T-helper 2 cell treated with Interferon-gamma antibody and Interleukin-4, amounts not matched to agents 5 μg/mL and 100 μg/mL, for 36 hours (primary cell): Measurements from ENCODE around the gene FBXO31.
"Not testable (repeated sequence)": the region's sequence is repeated elsewhere in the genome, so short reads cannot be mapped to it uniquely, and the experiment has no call there.

Experiments
- DNase-seq: peaks from one replicate; pipeline ENCODE4 v3.0.0; 2021; ENCODE audit warnings: low spot score
- H3K27ac Mint-ChIP-seq: one replicate; pipeline ENCODE4 v1.8.0; 2021; ENCODE audit warnings: mild to moderate bottlenecking, mixed read lengths
- H3K27me3 Mint-ChIP-seq: one replicate; pipeline ENCODE4 v1.8.0; 2021; ENCODE audit warnings: low read depth, mixed read lengths
- H3K36me3 Mint-ChIP-seq: one replicate; pipeline ENCODE4 v1.8.0; 2021; ENCODE audit warnings: low read depth, mixed read lengths
- H3K4me1 Mint-ChIP-seq: one replicate; pipeline ENCODE4 v1.8.0; 2021; ENCODE audit warnings: low read depth, mixed read lengths
- H3K4me3 Mint-ChIP-seq: one replicate; pipeline ENCODE4 v1.8.0; 2022; ENCODE audit warnings: mild to moderate bottlenecking, moderate library complexity, mixed read lengths
- H3K9me3 Mint-ChIP-seq: one replicate; pipeline ENCODE4 v1.8.0; 2021; ENCODE audit warnings: mixed read lengths

The FBXO31 gene

GRCh38 chr16:87395181-87395842 lies 11.7 kb upstream of the FBXO31 start:
- H3K27ac Mint-ChIP-seq, result no peak overlapping the region
- H3K27me3 Mint-ChIP-seq, result no peaks in the 10 kb centered on the region
- no peak overlapping the region for H3K4me3 Mint-ChIP-seq
- DNase-seq, result no peak
- H3K9me3 Mint-ChIP-seq, result no peaks in the 10 kb centered on the region
- H3K4me1 Mint-ChIP-seq, result peaks cover 23% of the 10 kb centered on the region
- peaks cover 24% of the 10 kb centered on the region for H3K36me3 Mint-ChIP-seq

GRCh38 chr16:87393680-87394055 lies 10.1 kb upstream of the FBXO31 start:
- peak overlapping the region; percentile 91 for H3K27ac Mint-ChIP-seq
- H3K27me3 Mint-ChIP-seq, result no peaks in the 10 kb centered on the region
- H3K4me3 Mint-ChIP-seq, result peak overlapping the region; percentile 95
- H3K4me1 Mint-ChIP-seq, result peaks cover 30% of the 10 kb centered on the region
- H3K9me3 Mint-ChIP-seq, result no peaks in the 10 kb centered on the region
- DNase-seq, result no peak
- H3K36me3 Mint-ChIP-seq, result peaks cover 17% of the 10 kb centered on the region

- Mint-ChIP-seq H3K4me1 (peaks cover 36% of the 10 kb centered on the region), H3K27ac (peak overlapping the region; percentile 91), H3K9me3 (no peaks in the 10 kb centered on the region), H3K27me3 (no peaks in the 10 kb centered on the region), H3K4me3 (peak overlapping the region; percentile 95), H3K36me3 (peaks cover 13% of the 10 kb centered on the region)
- DNase-seq, result peak; percentile 36
These were observed 9.5 kb upstream of the FBXO31 start for GRCh38 chr16:87392821-87393679.

- H3K9me3 Mint-ChIP-seq, result no peaks in the 10 kb centered on the region
- peak within 1 kb of the TSS; percentile 98 for H3K27ac Mint-ChIP-seq
- DNase-seq, result peak; percentile 99
- peaks cover 17% of the 10 kb centered on the region for H3K36me3 Mint-ChIP-seq
- H3K27me3 Mint-ChIP-seq, result no peaks in the 10 kb centered on the region
- peak within 1 kb of the TSS; percentile 95 for H3K4me3 Mint-ChIP-seq
- peaks cover 45% of the 10 kb centered on the region for H3K4me1 Mint-ChIP-seq
These were observed 8.6 kb upstream of the FBXO31 start, which contains the start of gene MAP1LC3B for GRCh38 chr16:87391950-87392820. Gene MAP1LC3B (plus strand): TSS chr16:87392336. CDS start chr16:87392428, 92 bp downstream.

- H3K36me3 Mint-ChIP-seq, result peaks cover 17% of the 10 kb centered on the region
- peaks cover 49% of the 10 kb centered on the region for H3K4me1 Mint-ChIP-seq
- H3K9me3 Mint-ChIP-seq, result no peaks in the 10 kb centered on the region
- H3K4me3 Mint-ChIP-seq, result peak overlapping the region; percentile 88
- H3K27me3 Mint-ChIP-seq, result no peaks in the 10 kb centered on the region
- DNase-seq, result no peak
- H3K27ac Mint-ChIP-seq, result peak overlapping the region; percentile 98
These were observed 7.9 kb upstream of the FBXO31 start for GRCh38 chr16:87391324-87391949.

- H3K4me1 Mint-ChIP-seq, result peaks cover 53% of the 10 kb centered on the region
- DNase-seq, result no peak
- peaks cover 17% of the 10 kb centered on the region for H3K36me3 Mint-ChIP-seq
- peak overlapping the region; percentile 98 for H3K27ac Mint-ChIP-seq
- H3K9me3 Mint-ChIP-seq, result no peaks in the 10 kb centered on the region
- no peaks in the 10 kb centered on the region for H3K27me3 Mint-ChIP-seq
- H3K4me3 Mint-ChIP-seq, result peak overlapping the region; percentile 88
These were observed 7.2 kb upstream of the FBXO31 start for GRCh38 chr16:87390641-87391323.

- peak overlapping the region; percentile 58 for H3K4me3 Mint-ChIP-seq
- DNase-seq, H3K27me3 Mint-ChIP-seq, H3K9me3 Mint-ChIP-seq: not testable (repeated sequence)
- peak overlapping the region; percentile 75 for H3K27ac Mint-ChIP-seq
- peaks cover 14% of the 10 kb centered on the region for H3K36me3 Mint-ChIP-seq
- H3K4me1 Mint-ChIP-seq, result peaks cover 53% of the 10 kb centered on the region
These were observed 6.3 kb upstream of the FBXO31 start for GRCh38 chr16:87389914-87390313.

- Mint-ChIP-seq H3K4me3 (peak overlapping the region; percentile 58), H3K36me3 (peaks cover 11% of the 10 kb centered on the region), H3K27me3 (no peaks in the 10 kb centered on the region), H3K27ac (peak overlapping the region; percentile 75), H3K4me1 (peaks cover 48% of the 10 kb centered on the region), H3K9me3 (no peaks in the 10 kb centered on the region)
- no peak for DNase-seq
These were observed 5.7 kb upstream of the FBXO31 start for GRCh38 chr16:87389245-87389644.

- Mint-ChIP-seq H3K27ac (peak overlapping the region; percentile 96), H3K9me3 (no peaks in the 10 kb centered on the region), H3K36me3 (peaks cover 13% of the 10 kb centered on the region), H3K4me1 (peaks cover 45% of the 10 kb centered on the region), H3K4me3 (peak overlapping the region; percentile 70), H3K27me3 (peaks cover 2% of the 10 kb centered on the region)
- DNase-seq, result no peak
These were observed 5.2 kb upstream of the FBXO31 start for GRCh38 chr16:87388818-87389134.

GRCh38 chr16:87387942-87388817 lies 4.6 kb upstream of the FBXO31 start:
- Mint-ChIP-seq H3K9me3 (no peaks in the 10 kb centered on the region), H3K36me3 (peaks cover 7% of the 10 kb centered on the region), H3K4me3 (peak overlapping the region; percentile 70), H3K27me3 (peaks cover 2% of the 10 kb centered on the region), H3K27ac (peak overlapping the region; percentile 96), H3K4me1 (peaks cover 40% of the 10 kb centered on the region)
- DNase-seq, result peak; percentile 91

GRCh38 chr16:87384875-87385167 lies 1.2 kb upstream of the FBXO31 start:
- not testable (repeated sequence) for H3K27me3 Mint-ChIP-seq
- Mint-ChIP-seq H3K4me3 (peak overlapping the region; percentile 91), H3K4me1 (peaks cover 56% of the 10 kb centered on the region)

GRCh38 chr16:87384162-87384874 lies 742 bp upstream of the FBXO31 start:
- Mint-ChIP-seq H3K36me3 (peaks cover 10% of the 10 kb centered on the region), H3K27me3 (peaks cover 2% of the 10 kb centered on the region), H3K4me1 (peaks cover 52% of the 10 kb centered on the region), H3K9me3 (no peaks in the 10 kb centered on the region), H3K4me3 (peak overlapping the region; percentile 91), H3K27ac (peak overlapping the region; percentile 97)
- no peak for DNase-seq

More at GRCh38 chr16:87384875-87385167, 1.2 kb upstream of the FBXO31 start:
- not testable (repeated sequence) for DNase-seq, H3K36me3 Mint-ChIP-seq, H3K9me3 Mint-ChIP-seq
- H3K27ac Mint-ChIP-seq, result peak overlapping the region; percentile 97
